GM19240 (cell line): ENCODE results near the gene MBNL1.
"Not testable (repeated sequence)": the region's sequence is repeated elsewhere in the genome, so short reads cannot be mapped to it uniquely, and the experiment has no call there.

ENCODE experiments used
- DNase-seq: peaks from one replicate; pipeline ENCODE4 v3.0.0; 2011; ENCODE audit warnings: low spot score; ENCODE audit not compliant: insufficient read length

The MBNL1 gene

GRCh38 chr3:152375546-152375945 is 106.8 kb downstream of the MBNL1 start:
- no peak for DNase-seq

- peak; percentile 21 for DNase-seq
Observed at GRCh38 chr3:152376351-152377183, 107.8 kb downstream of the MBNL1 start.

GRCh38 chr3:152377184-152377570 is 108.4 kb downstream of the MBNL1 start:
- no peak for DNase-seq

GRCh38 chr3:152379415-152380042 is 110.8 kb downstream of the MBNL1 start:
- no peak for DNase-seq

- DNase-seq, result no peak
Observed at GRCh38 chr3:152380043-152380442, 111.3 kb downstream of the MBNL1 start.

- no peak for DNase-seq
Observed at GRCh38 chr3:152381881-152382295, 113.2 kb downstream of the MBNL1 start.

- no peak for DNase-seq
Observed at GRCh38 chr3:152382312-152383135, 113.8 kb downstream of the MBNL1 start.

- DNase-seq, result no peak
Observed at GRCh38 chr3:152383136-152383606, 114.4 kb downstream of the MBNL1 start.

GRCh38 chr3:152384412-152384811 is 115.7 kb downstream of the MBNL1 start:
- DNase-seq, result no peak

- no peak for DNase-seq
Observed at GRCh38 chr3:152385761-152386160, 117.0 kb downstream of the MBNL1 start.

- no peak for DNase-seq
Observed at GRCh38 chr3:152386208-152386607, 117.5 kb downstream of the MBNL1 start.

GRCh38 chr3:152388631-152389030 is 119.9 kb downstream of the MBNL1 start:
- DNase-seq, result no peak

GRCh38 chr3:152389316-152389934 is 120.7 kb downstream of the MBNL1 start:
- no peak for DNase-seq

GRCh38 chr3:152390647-152391046 is 121.9 kb downstream of the MBNL1 start:
- DNase-seq, result no peak

- DNase-seq, result no peak
Observed at GRCh38 chr3:152391671-152392070, 122.9 kb downstream of the MBNL1 start.

GRCh38 chr3:152392272-152392880 is 123.6 kb downstream of the MBNL1 start:
- no peak for DNase-seq

GRCh38 chr3:152394246-152394645 is 125.5 kb downstream of the MBNL1 start:
- DNase-seq, result no peak

- DNase-seq, result no peak
Observed at GRCh38 chr3:152395764-152396163, 127.0 kb downstream of the MBNL1 start.

GRCh38 chr3:152396867-152397266 is 128.1 kb downstream of the MBNL1 start:
- no peak for DNase-seq

GRCh38 chr3:152397348-152397747 is 128.6 kb downstream of the MBNL1 start:
- not testable (repeated sequence) for DNase-seq

GRCh38 chr3:152398495-152398894 is 129.8 kb downstream of the MBNL1 start:
- DNase-seq, result no peak
